SK-N-SH (cell line): ENCODE measurements around the gene SERPINA9.

ENCODE experiments used
- CTCF ChIP-seq: fragments of 200-600 bp; sonication (generic); IDR thresholded peaks from 2 replicates; pipeline ENCODE4 v1.6.1; 2017; ENCODE audit warnings: antibody characterized with exemption, mild to moderate bottlenecking, moderate library complexity
- JUND ChIP-seq: IDR thresholded peaks from 2 replicates; pipeline ENCODE4 v1.4.0; 2012
- NRF1 ChIP-seq: IDR thresholded peaks from 2 replicates; pipeline ENCODE4 v1.6.1; 2012; ENCODE audit warnings: low read depth, mild to moderate bottlenecking, low read length
- POLR2AphosphoS5 ChIP-seq: IDR thresholded peaks from 2 replicates; pipeline ENCODE4 v1.6.1; 2012; ENCODE audit warnings: low read depth, low read length
- RAD21 ChIP-seq: IDR thresholded peaks from 2 replicates; pipeline ENCODE4 v1.6.1; 2012; ENCODE audit warnings: mild to moderate bottlenecking, low read length
- REST ChIP-seq: IDR thresholded peaks from 2 replicates; pipeline ENCODE4 v1.6.1; 2012; ENCODE audit warnings: mild to moderate bottlenecking, low read depth, low read length, moderate library complexity
- SMC3 ChIP-seq: IDR thresholded peaks from 2 replicates; pipeline ENCODE4 v1.6.1; 2012; ENCODE audit warnings: low read depth, low read length, improper control_type of control experiment
- TEAD4 ChIP-seq: IDR thresholded peaks from 2 replicates; pipeline ENCODE4 v1.4.0; 2012; ENCODE audit warnings: mild to moderate bottlenecking, borderline replicate concordance; ENCODE audit not compliant: insufficient read depth
- TF ChIP-seq, protein P1 (sequence below): fragments of 150-350 bp; IDR thresholded peaks from 2 replicates; pipeline ENCODE4 v1.6.1; 2017; ENCODE audit warnings: antibody characterized with exemption, low read length, low read depth, borderline replicate concordance

DNA sequence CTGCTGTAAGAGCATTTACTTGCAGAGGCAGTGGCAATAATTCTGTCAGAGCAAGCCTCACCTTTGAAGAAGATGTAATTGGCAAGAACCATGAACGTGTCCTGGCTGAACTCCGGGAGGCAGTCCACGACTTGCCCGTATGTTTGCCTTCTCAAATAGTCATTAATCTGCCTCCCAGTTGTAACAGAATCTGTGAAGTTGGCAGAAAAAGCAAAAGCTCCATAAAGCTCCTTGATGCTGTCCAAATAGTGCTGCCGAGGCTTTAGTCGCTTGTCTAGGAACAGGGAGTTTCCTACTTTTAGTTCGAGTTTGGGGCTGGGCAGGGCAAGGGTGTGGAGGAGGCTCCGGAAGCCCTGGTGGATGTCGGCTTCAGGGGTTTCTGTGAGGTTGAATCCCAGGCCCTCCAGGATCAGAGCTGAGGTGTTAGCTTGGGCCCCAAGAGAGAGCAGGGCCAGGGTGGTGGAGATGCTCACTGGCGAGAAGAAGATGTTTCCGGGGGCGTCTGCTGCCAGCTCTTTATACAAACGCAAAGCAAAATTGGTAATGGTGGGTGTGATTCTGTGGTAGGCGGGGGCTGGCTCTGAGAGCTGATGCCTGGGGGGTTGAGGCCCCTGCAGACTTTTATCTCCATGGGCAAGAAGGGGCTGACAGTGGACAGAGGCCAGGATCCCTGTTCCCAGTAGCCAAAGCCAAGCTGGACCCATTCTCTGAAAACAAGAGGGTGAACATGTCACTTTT is 27.8 kb downstream of the SERPINA9 start:
- TF ChIP-seq POLR2AphosphoS5 (no peak), CTCF (no peak), NRF1 (no peak), REST (no peak), RAD21 (no peak), JUND (no peak), TEAD4 (no peak), SMC3 (no peak)
- TF ChIP-seq, protein P1, sequence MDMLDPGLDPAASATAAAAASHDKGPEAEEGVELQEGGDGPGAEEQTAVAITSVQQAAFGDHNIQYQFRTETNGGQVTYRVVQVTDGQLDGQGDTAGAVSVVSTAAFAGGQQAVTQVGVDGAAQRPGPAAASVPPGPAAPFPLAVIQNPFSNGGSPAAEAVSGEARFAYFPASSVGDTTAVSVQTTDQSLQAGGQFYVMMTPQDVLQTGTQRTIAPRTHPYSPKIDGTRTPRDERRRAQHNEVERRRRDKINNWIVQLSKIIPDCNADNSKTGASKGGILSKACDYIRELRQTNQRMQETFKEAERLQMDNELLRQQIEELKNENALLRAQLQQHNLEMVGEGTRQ: no peak
